Peyer's patch (tissue), 4 donors: ENCODE results near the gene CADPS2.

Experiments
- CTCF ChIP-seq, 6 experiments: fragments of 450-650 bp in 4 of 6; fragments of 200-600 bp in 2 of 6; sonication (generic) in 1 of 6; IDR thresholded peaks; one replicate each; pipeline ENCODE4 v1.5.1; 2017 to 2019; ENCODE audit warnings: antibody characterized with exemption in 6 of 6, mild to moderate bottlenecking in 3 of 6, moderate library complexity in 1 of 6
- POLR2A ChIP-seq, 2 donors: fragments of 450-650 bp; IDR thresholded peaks; one replicate each; pipeline ENCODE4 v1.5.1; 2017; ENCODE audit warnings: antibody characterized with exemption in 2 of 2, mild to moderate bottlenecking in 2 of 2, moderate library complexity in 2 of 2

GRCh38 chr7:122726881-122727280 is 159.4 kb downstream of the CADPS2 start:
- TF ChIP-seq CTCF (IDR thresholded peaks at IDR 0.05) (no peak), POLR2A (IDR thresholded peaks at IDR 0.05) (no peak)
